HCT116 (cell line): ENCODE data around the gene XKR7. TPM values are rescaled to one million over a fixed set of nuclear protein-coding genes. Genes with fewer than 3 reads are reported as not detected.

Experiments used
- ATAC-seq: fragments of 200-7000 bp; cut with Tn5 transposase; 2 replicates; pipeline ENCODE4 v1.9.1; 2020; ENCODE audit warnings: mild to moderate bottlenecking, moderate library complexity
- BruUV-seq: library from RNA; stranded (reverse); fragments of 400-500 nt; replicated peaks from 2 replicates; lab custom pipeline; 2021; lab: Mats Ljungman, UMichigan
- CTCF ChIA-PET: fragments of 300-600 bp; sonication (Branson Sonifier 250); formaldehyde crosslinking; loops from one replicate; lab custom pipeline; 2021; ENCODE audit warnings: antibody characterized with exemption; lab: Charles Lee
- POLR2A ChIA-PET: fragments of 300-600, 350-600 bp; sonication (Branson Sonifier 250); formaldehyde crosslinking; loops from one replicate; lab custom pipeline; 2021; ENCODE audit warnings: antibody characterized with exemption; lab: Charles Lee
- RAD21 ChIA-PET, 2 experiments: fragments of 300-600 bp; sonication (Branson Sonifier 250); formaldehyde crosslinking; loops; one replicate each; lab custom pipeline; 2023; ENCODE audit warnings: low total read pairs in 2 of 2; ENCODE audit not compliant: uncharacterized antibody in 2 of 2, unreplicated experiment in 2 of 2, low non-redundant PET in 1 of 2; lab: Charles Lee
- DNase-seq: peaks from one replicate; pipeline ENCODE4 v3.0.0-alpha.2; 2010; ENCODE audit warnings: low read depth, low spot score
- H2AFZ ChIP-seq: fragments of 200-600 bp; shearing (Covaris generic), sonication (generic); 2 replicates; pipeline ENCODE4 v1.6.1; 2017; ENCODE audit warnings: low read depth, mixed run types, mixed read lengths, antibody characterized with exemption, low read length; ENCODE audit not compliant: poor library complexity, severe bottlenecking
- H3K27ac ChIP-seq: 2 replicates; pipeline ENCODE4 v1.5.1; 2012; ENCODE audit warnings: low read depth, low read length
- H3K27me3 ChIP-seq: fragments of 200-600 bp; sonication (generic); 2 replicates; pipeline ENCODE4 v1.6.1; 2016; ENCODE audit warnings: mixed run types, low read length, mixed read lengths; ENCODE audit not compliant: insufficient read depth
- H3K36me3 ChIP-seq, 2 experiments: fragments of 200-500 bp in 1 of 2; fragments of 200-600 bp in 1 of 2; sonication (Bioruptor generic) in 1 of 2; sonication (generic) in 1 of 2; 2 replicates each; pipeline versions ENCODE4 v1.5.1 to v1.6.1; 2014 to 2016; ENCODE audit warnings: low read length in 2 of 2, inconsistent platforms in 1 of 2, mixed read lengths in 1 of 2, mixed run types in 1 of 2; ENCODE audit not compliant: insufficient read depth in 2 of 2, control insufficient read depth in 1 of 2
- H3K4me1 ChIP-seq, 2 experiments: fragments of 200-600 bp in 1 of 2; sonication (generic) in 1 of 2; 2 replicates each; pipeline versions ENCODE4 v1.5.1 to v1.6.1; 2012 to 2017; ENCODE audit warnings: low read length in 2 of 2, inconsistent platforms in 1 of 2, mild to moderate bottlenecking in 1 of 2, mixed read lengths in 1 of 2, mixed run types in 1 of 2, moderate library complexity in 1 of 2; ENCODE audit not compliant: insufficient read depth in 2 of 2, control insufficient read depth in 1 of 2
- H3K4me2 ChIP-seq: fragments of 200-600 bp; sonication (generic); 2 replicates; pipeline ENCODE4 v1.6.1; 2017; ENCODE audit warnings: mixed run types, low read length, mixed read lengths
- H3K4me3 ChIP-seq, 2 experiments: fragments of 200-600 bp in 1 of 2; sonication (generic) in 1 of 2; replicated peaks in 1 of 2; 2 replicates each; pipeline ENCODE4 v1.5.1; 2011 to 2016; ENCODE audit warnings: low read length in 2 of 2, control low read depth in 1 of 2, low read depth in 1 of 2, mild to moderate bottlenecking in 1 of 2, mixed read lengths in 1 of 2, mixed run types in 1 of 2
- H3K79me2 ChIP-seq: fragments of 200-600 bp; sonication (generic); 2 replicates; pipeline ENCODE4 v1.6.1; 2017; ENCODE audit warnings: mild to moderate bottlenecking, mixed run types, low read length, moderate library complexity, mixed read lengths; ENCODE audit not compliant: insufficient read depth
- H3K9ac ChIP-seq: fragments of 200-600 bp; sonication (generic); 2 replicates; pipeline ENCODE4 v1.6.1; 2016; ENCODE audit warnings: low read length, mixed read lengths
- H3K9me2 ChIP-seq: fragments of 200-600 bp; sonication (generic), shearing (Covaris generic); 2 replicates; pipeline ENCODE4 v1.6.1; 2017; ENCODE audit warnings: mixed run types, mild to moderate bottlenecking, moderate library complexity; ENCODE audit not compliant: insufficient read depth
- H3K9me3 ChIP-seq, 2 experiments: fragments of 200-500 bp in 1 of 2; fragments of 200-600 bp in 1 of 2; sonication (Bioruptor generic) in 1 of 2; sonication (generic) in 1 of 2; 2 replicates each; pipeline ENCODE4 v1.6.1; 2014 to 2017; ENCODE audit warnings: low read length in 2 of 2, mixed read lengths in 2 of 2, inconsistent platforms in 1 of 2, low read depth in 1 of 2, mild to moderate bottlenecking in 1 of 2, mixed run types in 1 of 2, moderate library complexity in 1 of 2; ENCODE audit not compliant: control insufficient read depth in 1 of 2, insufficient read depth in 1 of 2
- H4K20me1 ChIP-seq: fragments of 200-600 bp; sonication (generic), shearing (Covaris generic); 2 replicates; pipeline ENCODE4 v1.6.1; 2017; ENCODE audit warnings: mixed run types, mild to moderate bottlenecking, moderate library complexity; ENCODE audit not compliant: insufficient read depth
- EGR1 ChIP-seq: IDR thresholded peaks from 2 replicates; pipeline ENCODE4 v1.6.1; 2012; ENCODE audit warnings: low read depth
- JUND ChIP-seq: IDR thresholded peaks from 2 replicates; pipeline ENCODE4 v1.6.1; 2012
- POLR2A ChIP-seq: IDR thresholded peaks from 2 replicates; pipeline ENCODE4 v1.7.0; 2011; ENCODE audit warnings: borderline replicate concordance; ENCODE audit not compliant: insufficient read depth, insufficient read length; ENCODE audit errors: extremely low read depth
- POLR2AphosphoS5 ChIP-seq: IDR thresholded peaks from 2 replicates; pipeline ENCODE4 v1.6.1; 2011; ENCODE audit warnings: mild to moderate bottlenecking, low read depth, low read length, moderate library complexity
- SIN3A ChIP-seq: IDR thresholded peaks from 2 replicates; pipeline ENCODE4 v1.6.1; 2012; ENCODE audit warnings: low read depth
- SP1 ChIP-seq: IDR thresholded peaks from 2 replicates; pipeline ENCODE4 v1.6.1; 2012; ENCODE audit warnings: low read depth
- ZFX ChIP-seq: fragments of 450-650 bp; IDR thresholded peaks from 2 replicates; pipeline ENCODE4 v1.6.1; 2017
- ZNF274 ChIP-seq: fragments of 200-500 bp; sonication (Bioruptor generic); IDR thresholded peaks from 2 replicates; pipeline ENCODE4 v1.6.1; 2014; ENCODE audit warnings: mild to moderate bottlenecking, low read depth, low read length, inconsistent platforms
- intact Hi-C: fragments of 100-400 bp; cut with micrococcal nuclease; formaldehyde crosslinking; loops from 2 replicates; pipeline ENCODE4 v1.10.0; 2022
- total RNA-seq: library from RNA; stranded (reverse); gene quantifications from one replicate; pipeline ENCODE4 v1.2.1, GENCODE V29; 2021; ENCODE audit not compliant: unreplicated experiment
- TF ChIP-seq, protein P1 (sequence below), 3 experiments: fragments of 200-600 bp in 1 of 3; sonication (generic) in 1 of 3; IDR thresholded peaks in 2 of 3; conservative IDR thresholded peaks in 1 of 3; 2 replicates each; pipeline ENCODE4 v1.5.1; 2012 to 2017; ENCODE audit warnings: low read depth in 2 of 3, low read length in 2 of 3, antibody characterized with exemption in 1 of 3, borderline replicate concordance in 1 of 3, control low read depth in 1 of 3, mild to moderate bottlenecking in 1 of 3, mixed read lengths in 1 of 3, mixed run types in 1 of 3, moderate library complexity in 1 of 3; ENCODE audit not compliant: insufficient read depth in 1 of 3

XKR7 gene
- total RNA-seq, 1 experiment from 2014 or later: not detected

DNA sequence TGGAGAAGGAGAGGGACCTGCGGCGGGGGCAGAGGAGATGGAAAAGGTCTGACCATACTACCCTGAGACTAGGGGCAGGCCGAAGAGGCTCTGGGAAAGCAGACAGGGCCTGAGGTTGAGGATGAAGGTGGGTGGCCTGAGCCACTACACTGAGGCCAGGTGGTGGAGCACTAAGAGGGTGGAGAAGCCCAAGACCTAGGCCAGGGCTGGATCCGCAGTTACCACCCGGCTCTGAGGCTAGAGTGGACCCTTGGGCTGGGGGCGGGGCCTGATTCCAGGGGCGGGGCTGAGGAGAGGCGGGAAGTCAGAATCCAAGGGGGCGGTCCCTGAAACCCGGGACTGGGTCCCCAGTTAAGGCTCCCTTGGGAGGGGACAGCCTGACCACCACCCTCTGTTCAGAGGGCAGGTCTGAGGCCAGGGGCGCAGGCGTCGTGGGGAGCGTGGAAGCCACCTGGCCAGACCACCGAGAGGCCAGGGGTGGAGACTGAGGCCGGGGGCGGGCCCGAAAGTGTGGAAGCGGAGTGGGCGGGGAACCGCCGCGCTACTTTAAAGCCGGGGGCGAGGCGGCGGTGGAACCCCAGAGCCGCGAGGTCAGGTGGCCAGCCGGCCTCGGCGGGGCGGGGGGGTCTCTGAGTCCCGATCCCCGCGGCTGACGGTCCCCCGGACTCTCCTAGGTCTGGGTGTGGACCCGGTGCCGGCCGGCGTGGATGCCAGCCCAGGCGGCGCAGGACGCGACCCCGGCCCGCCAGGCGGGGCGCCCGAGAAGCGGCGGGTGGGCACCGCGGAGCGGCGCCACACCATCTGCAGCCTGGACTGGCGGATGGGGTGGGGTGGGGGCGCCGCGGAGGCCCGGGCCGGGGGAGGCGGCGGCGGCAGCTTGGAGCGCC, 50.6 kb downstream of the XKR7 start:
- H4K20me1 ChIP-seq: no peaks in the 10 kb centered on the region
- CTCF ChIA-PET: interaction anchor here (0.9 to 2.0 kb wide), 12 partner anchors 8 to 172 kb away, joined by 3 to 27 read pairs (median 7); partner anchors contain the start of gene PDRG1
- peak overlapping the region; percentile 78 for H3K27ac ChIP-seq
- H3K79me2 ChIP-seq: no peaks in the 10 kb centered on the region
- H3K36me3 ChIP-seq: no peaks in the 10 kb centered on the region
- H3K9ac ChIP-seq: peak overlapping the region; percentile 42
- no TSS peak for BruUV-seq
- H3K9me2 ChIP-seq: no peaks in the 10 kb centered on the region
- TF ChIP-seq POLR2AphosphoS5 (peak; percentile 58; the same call in 1 of the 2 replicates), JUND (no peak), EGR1 (peak; percentile 60; the same call in 1 of the 2 replicates), SP1 (0 out of 2 replicates have a peak, but pooled peaks have one; percentile 11), POLR2A (peak; percentile 22)
- peak overlapping the region; percentile 89 for H3K4me2 ChIP-seq
- H2AFZ ChIP-seq: no peak overlapping the region
- RAD21 ChIA-PET: interaction anchor here (0.7 to 1.5 kb wide), 4 partner anchors 66 to 497 kb away, joined by 3 to 6 read pairs (median 4); partner anchors contain the start of gene PDRG1 (in 1 of the 2)
- H3K9me3 ChIP-seq: no peaks in the 10 kb centered on the region
- peak overlapping the region; percentile 42 to 58 for H3K4me3 ChIP-seq
- H3K4me1 ChIP-seq: peaks cover 9 to 24% of the 10 kb centered on the region in 2 experiments
- POLR2A ChIA-PET: interaction anchor here (0.8 to 1.4 kb wide), 5 partner anchors 7 to 156 kb away, joined by 3 to 6 read pairs (median 3); no protein-coding TSS in a partner anchor
- DNase-seq (peak; percentile 81), ATAC-seq (peak; percentile 85)
- intact Hi-C loops: loop anchor here (5.0 kb wide), 1 partner anchor 464 kb away; no protein-coding TSS in a partner anchor
- peaks cover 10% of the 10 kb centered on the region for H3K27me3 ChIP-seq

DNA sequence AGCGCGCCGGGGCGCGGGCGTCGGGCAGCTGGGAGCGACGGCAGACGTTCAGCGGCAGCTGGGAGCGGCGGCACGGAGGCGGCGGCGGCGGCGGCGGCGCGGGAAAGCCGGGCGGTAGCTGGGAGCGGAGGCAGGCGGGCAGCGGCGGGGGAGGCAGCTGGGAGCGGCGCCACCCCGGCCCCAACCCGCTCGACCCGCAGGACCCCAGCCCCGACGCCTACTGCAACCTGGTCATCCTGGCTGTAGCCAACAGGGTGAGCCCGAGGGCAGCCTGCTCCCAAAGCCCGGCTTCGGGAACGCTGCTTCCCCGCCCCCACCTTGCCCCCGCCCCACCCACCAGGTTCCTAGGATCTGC, 51.2 kb downstream of the XKR7 start:
- Histone ChIP-seq H4K20me1 (no peaks in the 10 kb centered on the region), H3K9me3 (no peaks in the 10 kb centered on the region), H3K36me3 (no peaks in the 10 kb centered on the region), H3K4me3 (peak overlapping the region; percentile 29 to 58), H3K27me3 (peaks cover 10% of the 10 kb centered on the region), H2AFZ (no peak overlapping the region), H3K9ac (no peak overlapping the region; the same call in 1 of the 2 replicates), H3K4me1 (peaks cover 9 to 24% of the 10 kb centered on the region in 2 experiments), H3K79me2 (no peaks in the 10 kb centered on the region), H3K9me2 (no peaks in the 10 kb centered on the region), H3K4me2 (peak overlapping the region; percentile 89), H3K27ac (no peak overlapping the region)
- ATAC-seq: peak; percentile 50
- no peak for TF ChIP-seq ZFX
- no peak for TF ChIP-seq SIN3A
- TF ChIP-seq, protein P1, sequence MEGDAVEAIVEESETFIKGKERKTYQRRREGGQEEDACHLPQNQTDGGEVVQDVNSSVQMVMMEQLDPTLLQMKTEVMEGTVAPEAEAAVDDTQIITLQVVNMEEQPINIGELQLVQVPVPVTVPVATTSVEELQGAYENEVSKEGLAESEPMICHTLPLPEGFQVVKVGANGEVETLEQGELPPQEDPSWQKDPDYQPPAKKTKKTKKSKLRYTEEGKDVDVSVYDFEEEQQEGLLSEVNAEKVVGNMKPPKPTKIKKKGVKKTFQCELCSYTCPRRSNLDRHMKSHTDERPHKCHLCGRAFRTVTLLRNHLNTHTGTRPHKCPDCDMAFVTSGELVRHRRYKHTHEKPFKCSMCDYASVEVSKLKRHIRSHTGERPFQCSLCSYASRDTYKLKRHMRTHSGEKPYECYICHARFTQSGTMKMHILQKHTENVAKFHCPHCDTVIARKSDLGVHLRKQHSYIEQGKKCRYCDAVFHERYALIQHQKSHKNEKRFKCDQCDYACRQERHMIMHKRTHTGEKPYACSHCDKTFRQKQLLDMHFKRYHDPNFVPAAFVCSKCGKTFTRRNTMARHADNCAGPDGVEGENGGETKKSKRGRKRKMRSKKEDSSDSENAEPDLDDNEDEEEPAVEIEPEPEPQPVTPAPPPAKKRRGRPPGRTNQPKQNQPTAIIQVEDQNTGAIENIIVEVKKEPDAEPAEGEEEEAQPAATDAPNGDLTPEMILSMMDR (IDR thresholded peaks at IDR 0.05 in 2 of 3, conservative IDR thresholded peaks at IDR 0.05 in 1 of 3; ENCODE audit: borderline replicate concordance in 1 of 3, insufficient read depth in 1 of 3, low read depth in 2 of 3, low read length in 2 of 3): peak in 1 of 3 experiments; percentile 32; a peak in 2 of 6 replicates
- no peak for TF ChIP-seq ZNF274
- intact Hi-C loops: loop anchor here (5.0 kb wide), 1 partner anchor 463 kb away; no protein-coding TSS in a partner anchor
- no TSS peak for BruUV-seq
- ChIA-PET CTCF (interaction anchor here (1.9 kb wide), 1 partner anchor 13 kb away, joined by 7 read pairs; no protein-coding TSS in a partner anchor), RAD21 (no interaction called here), POLR2A (no interaction called here)
- DNase-seq: no peak
